ENCODE measurements around the gene RMND1. TPM values are rescaled to one million over a fixed set of nuclear protein-coding genes. Genes with fewer than 3 reads are reported as not detected.

Gene RMND1
- polyA plus RNA-seq, 2 of the 4 experiments (the other 2 are of a cell fraction) = 11.7 to 13.1 TPM

- H3K4me3 ChIP-seq = no peak overlapping the region
- DNase-seq (ENCODE audit: low read depth in 1 of 2, low spot score in 1 of 2) = no peak
- H3K27ac ChIP-seq = no peak overlapping the region
- 90% methylated on average over 6 of the region's 6 CpGs for WGBS (ENCODE audit: missing lambda C conversion rate)
- POLR2A ChIA-PET = interaction anchor here (1.8 kb wide), 1 partner anchor 25 kb away, joined by 4 read pairs; no protein-coding TSS in a partner anchor
- no peak for FAIRE-seq
- H3K4me2 ChIP-seq = no peak overlapping the region
- no peaks in the 10 kb centered on the region for H3K4me1 ChIP-seq
- no peaks in the 10 kb centered on the region for H3K9me3 ChIP-seq
- CTCF ChIA-PET = no interaction called here
- TF ChIP-seq JUN (IDR thresholded peaks at IDR 0.05) = no peak
- no peak for TF ChIP-seq SMC3 (IDR thresholded peaks at IDR 0.05)
- TF ChIP-seq REST (IDR thresholded peaks at IDR 0.05) = no peak
- no peak for TF ChIP-seq MAFK (IDR thresholded peaks at IDR 0.05; ENCODE audit: partially characterized antibody)
- TF ChIP-seq RCOR1 (IDR thresholded peaks at IDR 0.05; ENCODE audit: low read depth, low read length) = no peak
- TF ChIP-seq NPAS2 (CRISPR knock-in tag; IDR thresholded peaks at IDR 0.05; ENCODE audit: borderline replicate concordance) = no peak
- TF ChIP-seq BHLHE40 (IDR thresholded peaks at IDR 0.05; ENCODE audit: low read depth, low read length) = no peak
- no peak for TF ChIP-seq HDAC2 (IDR thresholded peaks at IDR 0.05)
- TF ChIP-seq PHF8 (IDR thresholded peaks at IDR 0.05; ENCODE audit: borderline replicate concordance, low read depth) = no peak
- TF ChIP-seq HOXA7 (CRISPR knock-in tag; IDR thresholded peaks at IDR 0.05) = no peak
- TF ChIP-seq ZNF302 (CRISPR knock-in tag; IDR thresholded peaks at IDR 0.05) = no peak
- no peak for TF ChIP-seq PBX3 (IDR thresholded peaks at IDR 0.05)
- TF ChIP-seq POLR2AphosphoS2 (conservative IDR thresholded peaks at IDR 0.05; ENCODE audit: low read length) = no peak
- ATAC-seq = no peak
These were observed 86.7 kb downstream of the RMND1 start for GRCh38 chr6:151365233-151365632.

GRCh38 chr6:151359486-151359885, 92.4 kb downstream of the RMND1 start:
- POLR2A ChIA-PET = no interaction called here
- ATAC-seq = peak in 1 of 2 experiments; percentile 12; a peak in 2 of 6 replicates

More at GRCh38 chr6:151359486-151359885, 92.4 kb downstream of the RMND1 start:
- H3K4me1 ChIP-seq = peaks cover 12% of the 10 kb centered on the region; the same call in 2 of the 3 replicates
- no peak overlapping the region for H3K4me3 ChIP-seq
- DNase-seq (ENCODE audit: low read depth in 1 of 2, low spot score in 1 of 2) = no peak
- H3K9me3 ChIP-seq = no peaks in the 10 kb centered on the region
- WGBS (ENCODE audit: missing lambda C conversion rate) = 91% methylated on average over 5 of the region's 5 CpGs
- CTCF ChIA-PET = interaction anchor here (1.2 to 1.7 kb wide), 3 partner anchors 9 to 467 kb away, joined by 3 to 7 read pairs (median 4); no protein-coding TSS in a partner anchor
- H3K4me2 ChIP-seq = no peak overlapping the region
- no peak overlapping the region for H3K27ac ChIP-seq
- no peak for TF ChIP-seq RNF2 (IDR thresholded peaks at IDR 0.05; ENCODE audit: borderline replicate concordance, low read depth)
- TF ChIP-seq ELK1 (IDR thresholded peaks at IDR 0.05; ENCODE audit: low read depth, low read length) = no peak
- no peak for TF ChIP-seq REST (IDR thresholded peaks at IDR 0.05)
- TF ChIP-seq POLR2A (IDR thresholded peaks at IDR 0.05; ENCODE audit: low read length) = no peak
- TF ChIP-seq HOXB13 (CRISPR knock-in tag; IDR thresholded peaks at IDR 0.05; ENCODE audit: low read depth) = no peak
- TF ChIP-seq KDM5A (IDR thresholded peaks at IDR 0.05) = no peak
- TF ChIP-seq HEYL (CRISPR knock-in tag; IDR thresholded peaks at IDR 0.05) = no peak
- TF ChIP-seq JUN (IDR thresholded peaks at IDR 0.05) = no peak
- TF ChIP-seq CHD4 (IDR thresholded peaks at IDR 0.05; ENCODE audit: borderline replicate concordance) = no peak
- TF ChIP-seq HES2 (IDR thresholded peaks at IDR 0.05) = no peak
- TF ChIP-seq ZNF302 (CRISPR knock-in tag; IDR thresholded peaks at IDR 0.05) = no peak
- TF ChIP-seq BHLHE40 (IDR thresholded peaks at IDR 0.05; ENCODE audit: low read depth, low read length) = no peak
- no peak for FAIRE-seq
